GM12878 (cell line): ENCODE data around the gene CPA4.

ENCODE experiments used
- ATF7 ChIP-seq: fragments of 450-650 bp; IDR thresholded peaks from 2 replicates; pipeline ENCODE4 v1.6.1; 2016; ENCODE audit warnings: low read depth, mild to moderate bottlenecking
- CTCF ChIP-seq, 3 experiments: IDR thresholded peaks in 2 of 3; conservative IDR thresholded peaks in 1 of 3; 2 replicates each; pipeline ENCODE4 v1.5.1; 2011; ENCODE audit warnings: low read depth in 3 of 3, low read length in 3 of 3, mild to moderate bottlenecking in 3 of 3, control low read depth in 2 of 3, moderate library complexity in 2 of 3, inconsistent platforms in 1 of 3, mixed read lengths in 1 of 3; ENCODE audit not compliant: control insufficient read depth in 2 of 3, insufficient read depth in 1 of 3; ENCODE audit errors: extremely low read depth in 1 of 3
- EZH2 ChIP-seq: IDR thresholded peaks from 2 replicates; pipeline ENCODE4 v1.6.1; 2012; ENCODE audit warnings: low read depth, mild to moderate bottlenecking, control low read depth, inconsistent platforms, low read length, borderline replicate concordance; ENCODE audit not compliant: control insufficient read depth
- RAD21 ChIP-seq: IDR thresholded peaks from 2 replicates; pipeline ENCODE4 v1.6.1; 2011; ENCODE audit warnings: mild to moderate bottlenecking, low read depth, low read length, moderate library complexity; ENCODE audit not compliant: insufficient read depth
- TF ChIP-seq, protein P1 (sequence below): fragments of 450-650 bp; IDR thresholded peaks from 2 replicates; pipeline ENCODE4 v1.6.1; 2016; ENCODE audit warnings: mild to moderate bottlenecking

DNA sequence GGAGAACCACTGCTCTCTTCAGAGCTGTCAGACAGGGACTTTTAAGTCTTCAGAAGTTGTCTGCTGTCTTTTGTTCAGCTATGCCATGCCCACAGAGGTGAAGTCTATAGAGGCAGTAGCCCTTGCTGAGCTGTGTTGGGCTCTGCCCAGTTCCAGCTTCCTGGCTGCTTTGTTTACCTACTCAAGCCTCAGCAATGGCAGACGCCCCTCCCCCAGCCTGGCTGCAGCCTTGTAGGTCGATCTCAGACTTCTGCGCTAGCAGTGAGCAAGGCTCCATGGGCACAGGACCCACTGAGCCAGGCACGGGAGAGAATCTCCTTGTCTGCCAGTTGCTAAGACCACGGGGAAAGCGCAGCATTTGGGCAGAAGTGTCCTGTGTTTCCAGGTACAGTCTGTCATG, 38.4 kb upstream of the CPA4 start:
- TF ChIP-seq ATF7 = no peak
- TF ChIP-seq RAD21 = no peak
- no peak for TF ChIP-seq CTCF (IDR thresholded peaks at IDR 0.05 in 2 of 3, conservative IDR thresholded peaks at IDR 0.05 in 1 of 3; ENCODE audit: control insufficient read depth in 2 of 3, extremely low read depth in 1 of 3, insufficient read depth in 1 of 3, low read depth in 3 of 3, low read length in 3 of 3)
- TF ChIP-seq, protein P1, sequence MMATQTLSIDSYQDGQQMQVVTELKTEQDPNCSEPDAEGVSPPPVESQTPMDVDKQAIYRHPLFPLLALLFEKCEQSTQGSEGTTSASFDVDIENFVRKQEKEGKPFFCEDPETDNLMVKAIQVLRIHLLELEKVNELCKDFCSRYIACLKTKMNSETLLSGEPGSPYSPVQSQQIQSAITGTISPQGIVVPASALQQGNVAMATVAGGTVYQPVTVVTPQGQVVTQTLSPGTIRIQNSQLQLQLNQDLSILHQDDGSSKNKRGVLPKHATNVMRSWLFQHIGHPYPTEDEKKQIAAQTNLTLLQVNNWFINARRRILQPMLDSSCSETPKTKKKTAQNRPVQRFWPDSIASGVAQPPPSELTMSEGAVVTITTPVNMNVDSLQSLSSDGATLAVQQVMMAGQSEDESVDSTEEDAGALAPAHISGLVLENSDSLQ = no peak
- TF ChIP-seq EZH2 = no peak
